A549 (cell line): ENCODE data around the gene ZNF70. TPM values are rescaled to one million over a fixed set of nuclear protein-coding genes. Genes with fewer than 3 reads are reported as not detected.

Experiments used
- ATAC-seq, 2 experiments: fragments of 200-7000 bp in 1 of 2; fragments of >200 bp in 1 of 2; cut with Nextera tagmentation in 1 of 2; cut with Tn5 transposase in 1 of 2; 3 replicates each; pipeline versions ENCODE4 v1.8.0 to v1.9.1; 2018 to 2020; ENCODE audit warnings: mild to moderate bottlenecking in 1 of 2, moderate library complexity in 1 of 2
- CTCF ChIA-PET: fragments of 300-600 bp; sonication (Branson Sonifier 250); formaldehyde crosslinking; extraction: SDS; loops from one replicate; lab custom pipeline; 2021; ENCODE audit warnings: antibody characterized with exemption, inconsistent platforms; lab: Yijun Ruan, JAX
- POLR2A ChIA-PET: fragments of 350-600 bp; formaldehyde crosslinking; extraction: SDS; loops from one replicate; lab custom pipeline; 2021; ENCODE audit warnings: antibody characterized with exemption, inconsistent platforms; lab: Yijun Ruan, JAX
- DNase-seq, 2 experiments: peaks; one replicate each; pipeline versions ENCODE4 v3.0.0 to v3.0.0-alpha.2; 2011 to 2016; ENCODE audit warnings: low read depth in 1 of 2, low spot score in 1 of 2
- FAIRE-seq: peaks from 2 replicates; lab custom pipeline; 2011; peaks lifted over from hg19 to GRCh38; lab: Jason Lieb, UNC
- H3K27ac ChIP-seq, 2 experiments: fragments of >200 bp; sonication (Bioruptor Twin); formaldehyde crosslinking; 3 replicates each; pipeline ENCODE4 v1.5.1; 2016 to 2017
- H3K4me1 ChIP-seq: fragments of >200 bp; sonication (Bioruptor Twin); formaldehyde crosslinking; 3 replicates; pipeline ENCODE4 v1.6.1; 2016
- H3K4me2 ChIP-seq: fragments of >200 bp; sonication (Bioruptor Twin); formaldehyde crosslinking; 3 replicates; pipeline ENCODE4 v1.6.1; 2016
- H3K4me3 ChIP-seq: fragments of >200 bp; sonication (Bioruptor Twin); formaldehyde crosslinking; 3 replicates; pipeline ENCODE4 v1.5.1; 2016
- H3K9me3 ChIP-seq: fragments of >200 bp; sonication (Bioruptor Twin); formaldehyde crosslinking; 3 replicates; pipeline ENCODE4 v1.6.1; 2016
- CBX2 ChIP-seq: fragments of 200-600 bp; sonication (generic); IDR thresholded peaks from 2 replicates; pipeline ENCODE4 v1.6.1; 2016; ENCODE audit warnings: low read depth, mild to moderate bottlenecking, borderline replicate concordance
- CBX8 ChIP-seq: fragments of 200-600 bp; sonication (generic); IDR thresholded peaks from 2 replicates; pipeline ENCODE4 v1.6.1; 2016
- CHD2 ChIP-seq: fragments of 150-350 bp; IDR thresholded peaks from 2 replicates; pipeline ENCODE4 v1.6.1; 2014; ENCODE audit warnings: low read length; ENCODE audit not compliant: partially characterized antibody
- CHD4 ChIP-seq: fragments of 200-600 bp; sonication (generic); IDR thresholded peaks from 2 replicates; pipeline ENCODE4 v1.6.1; 2016; ENCODE audit warnings: antibody characterized with exemption, mild to moderate bottlenecking, borderline replicate concordance
- EHF ChIP-seq: fragments of 250-450 bp; sonication (Bioruptor Pico); IDR thresholded peaks from 2 replicates; pipeline ENCODE4 v1.5.0; 2020; ENCODE audit warnings: mild to moderate bottlenecking
- FOSB ChIP-seq: fragments of 250-450 bp; sonication (Bioruptor Pico); IDR thresholded peaks from 2 replicates; pipeline ENCODE4 v1.5.0; 2020; ENCODE audit warnings: mild to moderate bottlenecking, moderate library complexity
- GATA3 ChIP-seq: IDR thresholded peaks from 2 replicates; pipeline ENCODE4 v1.6.1; 2012; ENCODE audit warnings: borderline replicate concordance
- HEYL ChIP-seq: fragments of 250-450 bp; sonication (Bioruptor Pico); IDR thresholded peaks from 2 replicates; pipeline ENCODE4 v1.8.0; 2021; ENCODE audit warnings: mild to moderate bottlenecking, moderate library complexity
- HOXB13 ChIP-seq: fragments of 250-450 bp; sonication (Bioruptor Pico); IDR thresholded peaks from 2 replicates; pipeline ENCODE4 v1.5.0; 2020; ENCODE audit warnings: low read depth, mild to moderate bottlenecking, moderate library complexity
- HOXB5 ChIP-seq: fragments of 250-450 bp; sonication (Bioruptor Pico); IDR thresholded peaks from 2 replicates; pipeline ENCODE4 v1.5.0; 2020; ENCODE audit warnings: mild to moderate bottlenecking, moderate library complexity
- JUN ChIP-seq, 2 experiments: fragments of >200 bp; sonication (Bioruptor Twin); formaldehyde crosslinking; IDR thresholded peaks; 2 replicates in 1 of 2; 3 replicates in 1 of 2; pipeline ENCODE4 v1.6.1; 2016 to 2017
- KDM1A ChIP-seq: fragments of 200-600 bp; sonication (generic); IDR thresholded peaks from 2 replicates; pipeline ENCODE4 v1.6.1; 2016; ENCODE audit warnings: low read depth, mild to moderate bottlenecking
- NFE2L2 ChIP-seq: fragments of 150-350 bp; conservative IDR thresholded peaks from 2 replicates; pipeline ENCODE4 v1.6.1; 2014; ENCODE audit warnings: low read length
- NPAS2 ChIP-seq: fragments of 250-450 bp; sonication (Bioruptor Pico); IDR thresholded peaks from 2 replicates; pipeline ENCODE4 v1.8.0; 2022; ENCODE audit warnings: mild to moderate bottlenecking, moderate library complexity, borderline replicate concordance
- PHF8 ChIP-seq: fragments of 200-600 bp; sonication (generic); IDR thresholded peaks from 2 replicates; pipeline ENCODE4 v1.6.1; 2016; ENCODE audit warnings: low read depth, mild to moderate bottlenecking, antibody characterized with exemption, moderate library complexity, borderline replicate concordance
- POLR2A ChIP-seq: IDR thresholded peaks from 2 replicates; pipeline ENCODE4 v1.6.1; 2012; ENCODE audit warnings: mild to moderate bottlenecking, low read length
- RFX5 ChIP-seq: fragments of 450-650 bp; IDR thresholded peaks from 2 replicates; pipeline ENCODE4 v1.7.1; 2014; ENCODE audit warnings: antibody characterized with exemption, mild to moderate bottlenecking, moderate library complexity
- RNF2 ChIP-seq: fragments of 200-600 bp; sonication (generic); IDR thresholded peaks from 2 replicates; pipeline ENCODE4 v1.6.1; 2016; ENCODE audit warnings: low read depth, mild to moderate bottlenecking, antibody characterized with exemption, moderate library complexity, borderline replicate concordance
- SMC3 ChIP-seq: fragments of >200 bp; sonication (Bioruptor Twin); formaldehyde crosslinking; IDR thresholded peaks from 3 replicates; pipeline ENCODE4 v1.6.1; 2018; ENCODE audit warnings: inconsistent platforms
- TFCP2L1 ChIP-seq: fragments of 250-450 bp; sonication (Bioruptor Pico); IDR thresholded peaks from 2 replicates; pipeline ENCODE4 v1.5.0; 2021; ENCODE audit warnings: mild to moderate bottlenecking
- ZNF302 ChIP-seq: fragments of 250-450 bp; sonication (Bioruptor Pico); IDR thresholded peaks from 2 replicates; pipeline ENCODE4 v1.9.0; 2021; ENCODE audit warnings: inconsistent platforms, mild to moderate bottlenecking, moderate library complexity
- whole genome bisulfite sequencing: methylation state at CpG from one replicate; pipeline ENCODE4 v1.1.6; 2017; ENCODE audit errors: missing lambda C conversion rate; 5-methylcytosine and 5-hydroxymethylcytosine counted together
- polyA plus RNA-seq, 4 experiments: library from polyadenylated mRNA; depleted of rRNA in 3 of 4; stranded (reverse); fragments of >200 nt; fragmentation: RNase III in 1 of 4; extraction: RNeasy Plus Mini Kit Qiagen cat#74134 plus additional on column Dnase treatment in 1 of 4; gene quantifications; 2 replicates in 3 of 4; 3 replicates in 1 of 4; pipeline ENCODE4 v1.2.3, GENCODE V29; 2011 to 2017
- TF ChIP-seq, protein P1 (sequence below): fragments of 250-450 bp; sonication (Bioruptor Pico); IDR thresholded peaks from 2 replicates; pipeline ENCODE4 v1.5.0; 2021; ENCODE audit warnings: mild to moderate bottlenecking, moderate library complexity, borderline replicate concordance
- TF ChIP-seq, protein P2 (sequence below): fragments of 450-650 bp; IDR thresholded peaks from 2 replicates; pipeline ENCODE4 v1.6.1; 2014; ENCODE audit warnings: antibody characterized with exemption
- TF ChIP-seq, protein P3 (sequence below): fragments of >200 bp; sonication (Bioruptor Twin); formaldehyde crosslinking; IDR thresholded peaks from 2 replicates; pipeline ENCODE4 v1.6.1; 2016

ZNF70 gene
- polyA plus RNA-seq, 2 of the 4 experiments (the other 2 are of a cell fraction), result 0.88 to 1.2 TPM

DNA sequence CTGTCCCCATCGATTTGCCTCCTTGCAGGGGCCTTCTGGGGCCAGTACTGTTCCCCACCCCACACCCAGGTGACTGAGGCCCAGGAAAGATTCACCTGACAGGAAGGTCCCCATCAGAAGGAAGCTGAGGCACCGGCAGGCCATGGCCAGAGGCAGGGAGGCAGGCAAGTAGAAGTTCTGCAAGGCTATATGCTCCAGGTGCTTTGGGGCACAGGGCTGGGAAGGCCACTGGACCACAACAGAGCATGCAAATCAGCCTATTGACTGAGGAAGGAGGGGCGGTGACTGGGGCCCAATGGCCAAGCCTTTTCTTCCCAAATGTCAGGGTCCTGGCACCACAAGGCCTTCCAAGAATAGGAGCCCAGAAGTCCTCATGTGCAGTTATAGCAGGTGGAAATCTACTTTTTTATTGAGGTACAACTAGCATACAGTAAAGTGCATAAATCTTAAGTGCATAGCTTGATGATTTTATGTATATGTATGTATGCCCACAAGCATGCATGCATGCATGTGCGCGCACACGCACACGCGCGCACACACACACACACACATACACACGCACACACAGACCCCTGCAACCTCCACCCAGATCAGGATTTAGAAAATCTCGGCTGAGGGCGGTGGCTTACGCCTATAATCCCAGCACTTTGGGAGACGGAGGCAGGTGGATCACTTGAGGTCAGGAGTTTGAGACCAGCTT, 3.5 kb upstream of the ZNF70 start, which contains the start of gene VPREB3 (continued):
- TF ChIP-seq SMC3, result no peak

DNA sequence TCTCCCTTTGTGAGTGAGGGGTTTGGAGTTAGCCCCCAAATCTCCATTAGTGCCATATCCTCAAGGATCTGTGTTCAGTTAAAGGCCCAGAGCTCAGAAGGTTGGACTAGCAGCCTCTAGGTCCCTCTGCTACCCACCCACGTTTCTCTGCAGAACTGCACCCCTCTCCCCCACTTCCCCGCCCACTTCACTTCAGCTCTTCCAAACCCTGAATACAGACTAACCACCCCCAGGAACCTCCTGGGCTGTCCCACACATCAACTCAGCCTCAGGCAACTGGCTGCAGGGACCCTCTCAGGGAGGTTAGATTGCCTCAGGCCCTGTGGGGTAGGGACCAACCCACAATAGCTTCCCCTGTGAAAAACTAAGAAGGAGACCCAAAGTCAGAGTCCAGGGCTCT, 2.5 kb upstream of the ZNF70 start:
- TF ChIP-seq NPAS2 (CRISPR knock-in tag) (no peak), HEYL (CRISPR knock-in tag) (no peak), RFX5 (no peak), POLR2A (no peak), TFCP2L1 (CRISPR knock-in tag) (no peak)
- TF ChIP-seq, protein P1, sequence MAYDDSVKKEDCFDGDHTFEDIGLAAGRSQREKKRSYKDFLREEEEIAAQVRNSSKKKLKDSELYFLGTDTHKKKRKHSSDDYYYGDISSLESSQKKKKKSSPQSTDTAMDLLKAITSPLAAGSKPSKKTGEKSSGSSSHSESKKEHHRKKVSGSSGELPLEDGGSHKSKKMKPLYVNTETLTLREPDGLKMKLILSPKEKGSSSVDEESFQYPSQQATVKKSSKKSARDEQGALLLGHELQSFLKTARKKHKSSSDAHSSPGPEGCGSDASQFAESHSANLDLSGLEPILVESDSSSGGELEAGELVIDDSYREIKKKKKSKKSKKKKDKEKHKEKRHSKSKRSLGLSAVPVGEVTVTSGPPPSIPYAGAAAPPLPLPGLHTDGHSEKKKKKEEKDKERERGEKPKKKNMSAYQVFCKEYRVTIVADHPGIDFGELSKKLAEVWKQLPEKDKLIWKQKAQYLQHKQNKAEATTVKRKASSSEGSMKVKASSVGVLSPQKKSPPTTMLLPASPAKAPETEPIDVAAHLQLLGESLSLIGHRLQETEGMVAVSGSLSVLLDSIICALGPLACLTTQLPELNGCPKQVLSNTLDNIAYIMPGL, result no peak
- TF ChIP-seq, all 56 proteins: peak for 0
- no peak overlapping the region for H3K4me2 ChIP-seq
- ChIA-PET CTCF (interaction anchor here (0.6 to 1.8 kb wide), 4 partner anchors 10 to 1162 kb away, joined by 3 to 5 read pairs (median 3); partner anchors contain the start of gene CHCHD10), POLR2A (interaction anchor here (1.3 kb wide), 1 partner anchor 15 kb away, joined by 3 read pairs; no protein-coding TSS in a partner anchor)
- no peak for FAIRE-seq
- peaks cover 4% of the 10 kb centered on the region; the same call in 2 of the 3 replicates for H3K4me1 ChIP-seq
- whole genome bisulfite sequencing, result 81% methylated on average over 2 of the region's 2 CpGs
- H3K4me3 ChIP-seq, result no peak overlapping the region
- no peaks in the 10 kb centered on the region for H3K9me3 ChIP-seq
- no peak for ATAC-seq
- no peak overlapping the region for H3K27ac ChIP-seq
- no peak for DNase-seq

DNA sequence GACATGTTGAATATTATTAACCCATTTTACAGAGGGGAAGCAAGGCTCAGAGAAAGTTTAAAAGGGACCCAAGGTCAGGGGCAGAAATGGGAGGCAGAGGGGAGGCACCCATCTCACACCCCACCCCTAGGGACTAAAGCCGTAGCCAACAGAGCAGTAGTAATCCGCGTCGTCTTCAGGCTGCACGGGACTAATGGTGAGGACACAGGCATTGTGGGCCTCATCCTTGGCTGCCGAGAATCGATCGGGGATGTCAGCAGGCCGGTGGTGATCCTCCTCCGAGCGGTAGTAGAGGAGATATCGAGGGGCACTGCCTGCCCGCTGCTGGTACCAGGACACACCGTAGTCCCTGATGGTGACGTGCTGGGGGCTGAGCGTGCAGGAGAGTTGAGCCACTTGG, 1.8 kb upstream of the ZNF70 start:
- no peak overlapping the region for H3K27ac ChIP-seq
- WGBS, result 89% methylated on average over 16 of the region's 16 CpGs
- H3K4me2 ChIP-seq, result no peak overlapping the region
- DNase-seq (no peak), FAIRE-seq (no peak), ATAC-seq (no peak)
- ChIA-PET CTCF (interaction anchor here (0.6 to 1.8 kb wide), 4 partner anchors 11 to 97 kb away, joined by 3 to 5 read pairs (median 3); no protein-coding TSS in a partner anchor), POLR2A (interaction anchor here (1.3 kb wide), 1 partner anchor 15 kb away, joined by 3 read pairs; no protein-coding TSS in a partner anchor)
- H3K9me3 ChIP-seq, result no peaks in the 10 kb centered on the region
- H3K4me3 ChIP-seq, result no peak overlapping the region
- H3K4me1 ChIP-seq, result peaks cover 4% of the 10 kb centered on the region; the same call in 2 of the 3 replicates
- TF ChIP-seq ZNF302 (CRISPR knock-in tag) (no peak), PHF8 (no peak), TFCP2L1 (CRISPR knock-in tag) (no peak)

DNA sequence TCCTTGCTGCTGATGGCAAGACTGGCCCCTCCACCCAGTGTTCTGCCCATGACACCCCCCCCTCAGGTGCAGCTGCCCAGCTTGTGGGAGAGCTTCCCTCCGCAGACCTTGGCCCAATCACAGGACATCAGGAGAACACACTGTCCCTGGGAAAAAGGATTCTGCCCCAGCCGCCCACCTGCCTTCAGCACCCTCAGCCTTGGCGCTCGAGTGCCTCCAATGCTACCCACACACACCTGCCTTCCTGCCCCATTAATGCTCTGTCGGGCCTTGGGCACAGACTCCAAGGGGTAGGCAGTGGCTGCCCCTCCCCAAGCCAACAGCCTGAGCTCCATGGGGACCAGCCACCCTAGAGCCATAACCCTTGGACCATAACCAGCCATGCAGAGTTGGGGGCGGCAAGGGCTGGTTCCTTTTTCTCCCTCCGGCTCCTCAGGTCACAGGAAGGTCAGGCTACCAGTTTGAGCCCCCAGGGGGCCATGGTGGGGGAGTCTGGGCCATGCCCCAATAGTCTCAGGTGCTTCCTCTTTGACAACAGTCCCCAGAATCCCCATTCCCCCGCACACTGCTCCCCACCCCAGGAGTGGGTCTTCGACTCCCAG, 1.3 kb upstream of the ZNF70 start:
- POLR2A ChIA-PET, result interaction anchor here (1.3 kb wide), 1 partner anchor 16 kb away, joined by 3 read pairs; no protein-coding TSS in a partner anchor
- peak overlapping the region; percentile 96 to 99; a peak in 5 of 6 replicates for H3K27ac ChIP-seq
- TF ChIP-seq, protein P2, sequence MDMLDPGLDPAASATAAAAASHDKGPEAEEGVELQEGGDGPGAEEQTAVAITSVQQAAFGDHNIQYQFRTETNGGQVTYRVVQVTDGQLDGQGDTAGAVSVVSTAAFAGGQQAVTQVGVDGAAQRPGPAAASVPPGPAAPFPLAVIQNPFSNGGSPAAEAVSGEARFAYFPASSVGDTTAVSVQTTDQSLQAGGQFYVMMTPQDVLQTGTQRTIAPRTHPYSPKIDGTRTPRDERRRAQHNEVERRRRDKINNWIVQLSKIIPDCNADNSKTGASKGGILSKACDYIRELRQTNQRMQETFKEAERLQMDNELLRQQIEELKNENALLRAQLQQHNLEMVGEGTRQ, result no peak
- TF ChIP-seq, protein P3, sequence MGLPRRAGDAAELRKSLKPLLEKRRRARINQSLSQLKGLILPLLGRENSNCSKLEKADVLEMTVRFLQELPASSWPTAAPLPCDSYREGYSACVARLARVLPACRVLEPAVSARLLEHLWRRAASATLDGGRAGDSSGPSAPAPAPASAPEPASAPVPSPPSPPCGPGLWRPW, result no peak
- TF ChIP-seq KDM1A (no peak), CBX8 (no peak), RFX5 (no peak), RNF2 (no peak), HOXB5 (no peak), CBX2 (no peak), JUN (IDR thresholded peaks at IDR 0.05) (no peak), HOXB13 (CRISPR knock-in tag) (no peak), NFE2L2 (no peak), FOSB (CRISPR knock-in tag) (no peak), CHD2 (no peak), POLR2A (no peak), GATA3 (no peak), TFCP2L1 (CRISPR knock-in tag) (no peak), CHD4 (no peak), EHF (CRISPR knock-in tag) (no peak), PHF8 (no peak)
- TF ChIP-seq, protein P1, result no peak
- H3K4me1 ChIP-seq, result peaks cover 4% of the 10 kb centered on the region; the same call in 2 of the 3 replicates
- DNase-seq, result peak in 1 of 2 experiments; percentile 20
- H3K4me3 ChIP-seq, result peak overlapping the region; percentile 97
- 0 out of 6 replicates have a peak, but pooled peaks of 1 of the 2 experiments have one; percentile 17 for ATAC-seq
- no peaks in the 10 kb centered on the region for H3K9me3 ChIP-seq
- CTCF ChIA-PET, result interaction anchor here (0.6 to 1.6 kb wide), 4 partner anchors 11 to 774 kb away, joined by 3 read pairs; no protein-coding TSS in a partner anchor
- FAIRE-seq, result no peak
- peak overlapping the region; percentile 94 for H3K4me2 ChIP-seq
- 83% methylated on average over 7 of the region's 9 CpGs for WGBS
